Tibial nerve (tissue), 4 donors: ENCODE data around the gene OPN3.

Experiments used
- CTCF ChIP-seq, 5 experiments: fragments of 200-600 bp in 3 of 5; fragments of 450-650 bp in 2 of 5; sonication (generic) in 3 of 5; IDR thresholded peaks; one replicate each; pipeline ENCODE4 v1.5.1; 2016 to 2019; ENCODE audit warnings: antibody characterized with exemption in 5 of 5, mild to moderate bottlenecking in 3 of 5, moderate library complexity in 2 of 5
- EP300 ChIP-seq, 2 donors: sonication (generic); formaldehyde crosslinking; IDR thresholded peaks; one replicate each; pipeline ENCODE4 v1.6.1; 2017; ENCODE audit warnings: antibody characterized with exemption in 2 of 2, mild to moderate bottlenecking in 1 of 2
- POLR2A ChIP-seq, 2 donors: fragments of 450-650 bp; IDR thresholded peaks; one replicate each; pipeline ENCODE4 v1.6.1; 2017; ENCODE audit warnings: antibody characterized with exemption in 2 of 2, mild to moderate bottlenecking in 2 of 2, moderate library complexity in 2 of 2

GRCh38 chr1:241640867-241641622 is 876 bp upstream of the OPN3 start:
- TF ChIP-seq EP300 (IDR thresholded peaks at IDR 0.05) (no peak), CTCF (IDR thresholded peaks at IDR 0.05) (no peak), POLR2A (IDR thresholded peaks at IDR 0.05) (no peak)
